NCI-H146 (cell line): Measurements from ENCODE around the gene COX10.
A peak's percentile ranks its signal among the peaks of the same experiment; 100 is the strongest.
"Not testable (repeated sequence)": the region's sequence is repeated elsewhere in the genome, so short reads cannot be mapped to it uniquely, and the experiment has no call there.

Experiments used
- DNase-seq: peaks from one replicate; lab custom pipeline; 2025; lab: John Stamatoyannopoulos, UW

Gene COX10

DNA sequence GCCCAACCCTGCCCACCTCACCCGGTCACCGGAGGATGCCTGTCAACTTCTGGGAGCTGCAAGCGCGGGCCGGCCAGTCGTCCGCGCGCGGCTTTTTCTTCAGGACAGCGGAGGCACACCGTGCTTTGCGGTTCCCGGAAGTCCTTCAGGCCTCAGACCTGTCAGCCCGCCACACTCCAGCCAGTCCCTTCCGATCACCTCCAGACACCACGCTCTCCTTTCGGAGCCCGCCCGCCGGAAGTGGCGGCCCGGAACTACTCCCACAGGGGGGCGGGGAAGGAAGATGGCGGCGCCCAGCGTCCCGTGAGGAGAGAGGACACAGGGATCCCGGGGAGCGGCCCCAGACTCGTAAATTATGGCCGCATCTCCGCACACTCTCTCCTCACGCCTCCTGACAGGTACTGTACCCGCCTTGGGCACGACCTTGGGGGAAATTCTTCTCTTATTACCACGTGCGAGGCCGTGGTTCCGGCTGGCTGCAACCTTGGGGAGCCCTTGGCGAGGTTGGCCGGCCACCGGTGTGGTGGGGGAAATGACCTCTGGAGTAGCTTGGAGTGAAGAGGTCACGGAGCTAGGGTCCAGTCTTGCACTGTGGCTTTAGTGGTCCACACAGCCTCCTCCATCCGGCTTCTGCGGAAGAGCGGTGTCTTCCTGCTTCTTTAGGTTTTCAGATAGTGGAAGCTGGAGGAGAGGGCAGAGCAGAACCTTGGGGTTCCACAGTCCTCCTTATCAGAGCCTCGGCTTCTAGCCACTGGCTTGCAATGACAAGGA, at the start of gene COX10:
Gene COX10, plus strand, starts transcription at position 254 of the 771 bp plus-strand sequence. Its CDS starts 102 bp downstream, at position 356.
- DNase-seq, result peak; percentile 93

DNA sequence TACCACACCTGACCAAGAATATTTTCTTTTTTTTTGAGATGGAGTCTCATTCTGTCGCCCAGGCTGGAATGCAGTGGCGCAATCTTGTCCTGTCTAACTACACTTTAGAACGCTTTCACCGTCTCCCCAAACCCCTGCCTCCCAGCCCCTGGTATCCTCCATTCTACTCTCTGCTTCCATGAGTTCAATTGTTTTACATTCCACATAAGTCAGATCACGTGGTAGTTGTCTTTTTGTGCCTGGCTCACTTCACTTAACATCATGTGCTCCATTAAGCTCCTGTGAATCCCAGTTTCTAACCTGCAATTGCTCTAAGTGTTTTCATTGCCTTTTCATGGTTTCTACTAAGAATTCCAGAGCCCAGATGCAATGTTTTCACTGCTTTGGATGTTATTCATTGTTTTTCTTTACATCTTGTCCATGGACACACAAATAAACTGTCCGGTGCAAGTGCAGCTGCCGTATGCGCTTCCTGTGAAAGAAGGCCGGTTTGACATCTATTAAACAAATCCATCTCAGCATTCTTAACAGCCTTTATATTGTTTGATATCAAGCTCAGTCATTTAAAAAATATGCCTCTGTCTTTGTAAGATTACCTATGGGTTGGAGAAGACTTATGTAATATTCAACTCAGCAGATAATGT, 47.5 kb upstream of the COX10 start:
- DNase-seq, result not testable (repeated sequence)

DNA sequence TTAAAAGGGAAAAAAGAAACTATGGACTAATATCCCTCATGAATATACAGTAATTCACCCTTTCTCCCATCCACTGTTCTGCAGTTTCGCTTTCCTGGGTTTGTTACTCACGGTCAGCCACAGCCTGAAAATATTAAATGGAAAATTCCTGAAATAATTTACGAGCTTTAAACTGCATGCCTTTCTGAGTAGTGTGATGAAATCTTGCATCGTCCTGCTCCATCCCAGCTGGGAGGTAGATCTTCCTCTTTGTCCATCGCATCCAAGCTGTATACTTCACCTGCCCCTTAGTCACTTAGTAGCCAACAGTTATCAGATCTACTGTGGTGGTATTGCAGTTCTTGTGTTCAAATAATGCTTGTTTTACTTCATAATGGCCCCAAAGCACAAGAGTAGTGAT, 39.5 kb upstream of the COX10 start:
- not testable (repeated sequence) for DNase-seq

DNA sequence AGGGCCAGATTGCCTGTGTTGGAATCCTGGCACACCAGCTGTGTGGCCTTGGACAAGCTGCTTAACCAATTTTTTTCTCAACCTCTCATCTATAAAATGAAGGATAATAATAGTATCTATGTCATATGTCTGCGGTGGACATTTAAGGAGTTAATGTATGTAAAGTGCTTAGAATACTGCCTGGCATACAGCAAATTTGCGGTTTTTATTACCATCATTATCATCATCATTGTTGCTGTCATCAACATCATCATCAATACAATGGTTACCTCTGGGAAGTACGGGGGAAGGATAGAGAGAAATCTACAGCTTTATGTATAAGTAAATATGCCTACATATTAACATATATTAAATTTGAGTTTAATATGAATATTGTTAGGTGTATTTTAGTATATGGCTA, 37.1 kb upstream of the COX10 start:
- DNase-seq, result no peak

DNA sequence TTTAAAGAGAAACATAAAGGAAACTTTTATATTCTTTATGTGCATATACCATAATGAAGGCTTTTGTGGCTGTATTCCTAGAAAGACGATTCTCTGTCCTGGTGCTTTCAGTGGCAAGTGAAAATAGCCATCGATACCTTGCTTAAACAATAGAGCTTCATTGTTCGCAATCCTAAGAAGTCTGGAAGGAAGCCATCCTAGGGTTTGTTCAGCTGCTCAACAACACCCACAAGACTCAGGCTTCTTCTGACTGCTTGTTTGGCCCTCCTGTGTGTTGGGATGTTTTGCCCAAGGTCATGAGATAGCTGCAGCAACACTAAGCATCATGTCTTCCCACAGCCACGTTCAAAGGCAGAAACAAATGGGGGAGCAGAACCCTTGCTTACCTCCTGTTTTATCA, 36.1 kb upstream of the COX10 start:
- no peak for DNase-seq

GRCh38 chr17:14037453-14037852, 31.9 kb upstream of the COX10 start:
- DNase-seq, result no peak

DNA sequence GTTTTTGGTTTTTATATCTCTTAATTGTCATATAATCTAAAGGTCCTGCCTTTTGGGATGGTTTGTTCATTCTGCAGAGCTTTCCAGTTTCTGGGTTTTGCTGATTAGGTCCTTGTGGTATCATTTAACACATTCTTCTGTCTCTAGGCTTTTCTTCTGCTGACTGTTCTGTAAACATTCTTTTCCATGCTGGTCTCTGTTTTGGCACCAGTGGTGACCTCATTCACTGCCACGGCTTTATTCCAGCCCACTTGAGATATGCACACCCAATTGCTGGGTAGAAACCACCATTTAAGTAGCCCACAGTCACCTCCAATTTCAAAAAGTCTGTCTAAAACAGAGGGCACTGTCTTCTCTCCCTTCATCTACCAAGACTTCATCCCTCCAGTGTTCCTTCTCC, 31.1 kb upstream of the COX10 start:
- DNase-seq, result no peak

GRCh38 chr17:14042411-14042810, 26.9 kb upstream of the COX10 start:
- DNase-seq, result no peak

DNA sequence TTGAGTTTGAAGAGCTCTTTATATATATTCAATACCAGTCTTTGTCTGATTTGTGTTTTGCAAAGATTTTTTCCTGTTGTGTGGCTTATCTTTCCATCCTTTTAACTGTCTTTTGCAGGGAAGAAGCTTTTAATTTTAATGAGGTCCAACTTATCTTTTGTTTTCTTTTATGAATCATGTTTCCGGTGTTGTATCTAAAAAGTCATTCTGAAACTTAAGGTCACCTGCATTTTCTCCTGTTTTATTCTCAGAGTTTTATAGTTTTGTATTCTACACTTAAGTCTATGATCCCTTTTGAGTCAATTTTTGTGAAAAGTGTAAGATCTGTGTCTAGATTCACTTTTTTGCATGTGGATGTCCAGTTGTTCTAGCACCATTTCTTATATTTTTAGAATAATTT, 24.6 kb upstream of the COX10 start:
- no peak for DNase-seq

DNA sequence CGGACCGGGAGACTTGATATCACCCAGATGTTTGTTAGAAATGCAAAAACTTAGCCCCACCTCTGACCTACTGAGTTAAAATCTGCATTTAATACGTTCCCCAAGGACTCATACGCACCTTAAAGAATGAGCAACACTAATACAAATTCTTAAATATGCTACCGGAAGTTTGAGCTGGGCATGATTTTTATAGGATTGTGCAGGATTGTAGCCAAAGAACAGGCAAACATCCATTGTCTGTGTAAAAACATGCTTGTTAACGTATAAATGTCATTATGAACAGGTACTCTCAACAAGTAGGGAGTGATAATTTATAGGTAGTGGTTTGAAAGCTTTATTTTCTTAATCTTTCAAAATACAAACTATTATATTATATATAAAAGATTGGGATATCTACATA, 22.3 kb upstream of the COX10 start:
- no peak for DNase-seq

DNA sequence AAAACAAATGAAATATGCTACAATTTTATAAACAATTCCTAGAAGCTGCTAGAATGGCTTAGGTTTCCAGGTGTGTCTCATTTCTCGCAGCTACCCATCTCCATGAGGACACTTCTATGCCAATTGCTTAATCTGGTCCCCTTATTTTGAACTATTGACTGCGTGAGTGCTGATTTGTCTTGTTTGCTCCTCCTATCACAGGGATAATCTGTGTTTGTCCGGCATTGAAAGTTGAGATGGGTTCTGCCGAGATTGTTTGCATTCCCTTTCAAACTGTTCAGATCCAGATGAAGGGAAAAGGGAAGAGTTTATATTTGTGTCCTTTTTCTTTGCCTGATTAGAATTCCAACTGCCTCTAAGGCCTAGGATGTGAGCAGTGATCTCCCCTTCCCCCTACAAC, 21.7 kb upstream of the COX10 start:
- DNase-seq, result no peak

DNA sequence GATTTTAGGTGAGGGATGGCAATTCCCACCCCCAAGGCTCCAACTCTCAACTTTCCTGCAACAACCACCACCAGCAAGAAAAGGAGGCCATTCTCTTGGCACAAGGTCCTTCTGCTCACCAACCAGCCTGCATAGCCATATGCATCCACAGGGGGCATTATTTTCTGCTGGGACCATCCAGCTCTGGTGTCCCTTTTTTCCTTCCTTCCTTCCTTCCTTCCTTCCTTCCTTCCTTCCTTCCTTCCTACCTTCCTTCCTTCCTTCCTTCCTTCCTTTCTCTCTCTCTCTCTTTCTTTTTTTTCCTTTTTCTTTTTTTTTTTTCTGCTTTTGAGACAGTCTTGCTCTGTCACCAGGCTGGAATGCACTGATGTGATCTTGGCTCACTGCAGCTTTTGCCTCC, 21.1 kb upstream of the COX10 start:
- DNase-seq, result no peak

DNA sequence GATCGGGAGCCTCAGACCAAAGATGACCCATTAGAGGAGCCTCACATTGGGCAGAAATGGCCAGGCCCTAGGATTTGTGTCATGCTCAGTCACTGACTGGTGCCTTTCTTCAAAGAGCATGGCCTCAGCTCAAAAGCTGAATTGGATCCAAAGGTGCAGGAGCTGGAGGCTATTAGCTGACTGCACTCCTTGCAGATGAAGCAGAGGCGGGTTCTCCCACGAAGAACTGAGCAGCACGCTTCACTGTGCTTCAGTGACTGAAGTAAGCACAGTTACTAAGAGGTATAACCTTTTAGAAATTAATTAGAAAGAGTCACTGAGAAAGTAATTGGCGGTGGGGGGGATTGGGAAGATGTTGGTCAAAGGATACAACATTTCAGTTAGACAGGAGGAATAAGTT, 18.7 kb upstream of the COX10 start:
- no peak for DNase-seq

DNA sequence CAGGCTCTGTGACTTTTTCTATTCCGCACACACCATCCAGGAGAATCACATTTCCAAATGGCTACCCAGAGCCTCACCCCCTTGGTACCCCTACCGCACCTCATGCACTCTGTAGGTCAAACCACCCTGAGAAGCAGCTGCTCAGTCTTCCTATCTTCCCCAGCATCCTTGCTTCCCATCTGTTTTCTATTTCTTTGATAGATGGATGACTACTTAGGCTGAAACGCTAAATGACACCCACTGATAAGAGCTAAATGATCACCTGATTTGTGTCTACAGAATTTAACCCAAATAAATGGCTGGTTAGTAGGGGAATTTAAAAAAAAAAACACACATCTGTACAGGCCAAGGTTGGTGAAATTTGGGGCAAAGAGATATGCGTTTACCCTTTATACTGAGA, 17.6 kb upstream of the COX10 start:
- DNase-seq, result no peak

DNA sequence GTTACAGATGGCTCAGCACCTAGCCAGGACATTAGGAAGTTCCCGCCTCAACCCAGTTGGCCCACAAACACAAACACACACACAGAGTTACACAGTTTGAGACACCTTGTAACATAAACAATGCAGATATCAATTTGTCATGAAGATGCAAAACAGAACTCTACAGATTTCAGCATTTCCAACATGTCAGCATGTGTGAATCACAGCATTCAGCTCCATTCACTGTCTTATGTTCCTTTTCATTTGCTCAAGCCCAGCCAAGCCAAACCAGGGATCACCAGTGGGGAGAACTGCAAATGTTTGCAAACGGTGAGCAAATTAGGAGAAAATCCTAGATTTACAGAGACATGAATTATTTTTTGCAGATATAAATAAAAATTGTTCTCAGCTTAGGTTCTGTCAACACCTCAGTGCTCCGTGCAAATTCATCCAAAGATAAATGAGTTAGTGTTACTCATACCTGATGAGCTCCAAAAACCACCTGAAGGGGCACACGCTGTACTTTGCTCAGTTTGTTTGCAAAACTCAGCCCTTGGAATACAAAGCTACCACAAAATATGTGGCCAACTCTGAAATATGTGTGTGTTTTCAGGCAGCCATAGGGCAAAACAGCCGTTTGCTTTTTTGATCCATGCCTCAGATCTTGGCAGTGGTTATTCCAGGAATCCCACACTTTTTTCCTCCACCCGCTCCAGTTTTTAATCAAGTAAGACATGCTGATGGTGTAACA, 16.3 kb upstream of the COX10 start:
- DNase-seq, result no peak

GRCh38 chr17:14057591-14057990, 11.7 kb upstream of the COX10 start:
- DNase-seq, result no peak

DNA sequence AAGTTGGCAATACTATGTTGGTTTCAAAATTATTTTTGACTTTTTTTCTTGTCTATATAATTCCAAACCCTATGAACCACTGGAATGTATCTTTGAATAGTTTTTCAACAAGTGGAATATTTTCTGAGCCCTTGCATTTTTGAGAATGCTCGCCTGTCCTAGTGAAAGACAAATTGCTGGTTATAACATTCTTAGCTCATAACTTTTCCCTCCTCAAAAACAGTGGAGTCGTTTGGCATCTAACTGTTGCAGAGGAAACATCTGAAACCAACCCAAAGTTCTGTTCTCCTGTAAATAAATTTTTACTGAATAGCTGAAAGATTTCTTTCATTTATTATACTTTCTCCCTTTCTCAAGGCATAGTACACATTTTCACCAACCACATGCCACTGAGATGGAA, 11.3 kb upstream of the COX10 start:
- no peak for DNase-seq

DNA sequence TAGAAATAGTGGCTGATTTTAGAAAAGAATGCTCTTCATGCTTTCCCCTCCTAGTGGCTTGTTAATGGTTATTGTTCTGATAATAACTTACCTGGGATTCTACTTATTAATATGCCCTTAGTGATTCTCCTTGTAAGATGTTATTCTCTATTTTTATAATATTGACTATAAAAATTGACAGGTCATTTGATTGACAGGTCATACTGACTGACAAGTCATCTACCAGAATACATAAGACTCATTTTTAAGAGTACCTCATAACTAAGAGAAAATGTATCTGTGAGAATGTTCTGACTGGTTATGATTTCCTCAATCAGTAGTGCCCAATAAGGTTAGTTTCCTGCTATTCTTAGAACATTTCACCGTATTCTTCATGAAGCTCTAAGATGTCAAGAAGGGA, 8.6 kb upstream of the COX10 start:
- DNase-seq, result no peak

GRCh38 chr17:14061666-14062560, 7.4 kb upstream of the COX10 start:
- DNase-seq, result no peak

DNA sequence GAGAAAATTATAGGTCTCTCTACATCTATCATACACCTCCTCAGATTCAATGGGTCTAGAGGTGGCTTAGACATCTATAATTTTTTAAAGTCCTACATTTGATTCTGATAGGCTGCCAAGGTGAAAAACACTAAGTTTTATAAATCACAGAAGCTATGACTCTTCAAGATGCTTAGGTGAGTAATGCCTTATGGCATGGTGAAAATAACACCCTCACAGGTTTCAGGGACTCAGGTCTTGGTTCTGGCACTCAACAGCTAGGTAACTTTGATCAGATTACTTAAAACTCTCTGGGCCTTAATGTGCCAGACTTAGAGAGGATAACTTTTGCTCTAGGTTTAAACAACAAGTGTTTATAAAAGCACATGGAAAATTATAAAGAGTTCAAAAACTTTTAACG, 2.0 kb upstream of the COX10 start:
- no peak for DNase-seq

DNA sequence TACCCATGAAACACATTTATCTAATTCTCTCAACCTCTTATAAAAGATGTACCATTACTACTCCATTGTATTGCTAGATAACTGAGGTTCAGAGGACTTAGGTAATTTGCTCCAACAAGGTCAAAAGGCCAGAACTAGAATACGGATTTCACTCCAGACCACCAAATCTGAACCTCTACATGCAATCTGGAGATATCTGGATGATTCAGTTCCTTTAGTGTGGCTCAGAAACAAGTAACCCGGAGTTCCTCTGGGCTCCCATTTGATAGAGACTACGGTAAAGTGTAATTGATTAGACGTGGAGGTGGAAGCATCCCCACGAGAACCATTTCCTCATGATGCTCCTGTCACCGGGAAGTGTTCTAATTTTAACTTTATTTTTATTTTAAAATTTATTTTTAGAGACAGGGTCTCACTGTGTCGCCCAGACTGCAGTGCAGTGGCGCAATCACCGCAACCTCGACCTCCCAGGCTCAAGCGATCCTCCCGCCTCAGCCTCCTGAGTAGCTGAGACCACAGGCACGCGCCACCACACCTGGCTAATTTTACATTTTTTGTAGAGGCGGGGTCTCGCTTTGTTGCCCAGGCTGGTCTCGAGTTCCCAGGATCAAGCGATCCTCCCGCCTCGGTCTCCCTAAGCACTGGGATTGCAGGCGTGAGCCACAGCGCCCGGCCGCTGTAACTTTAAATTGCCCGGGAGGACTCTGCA, 608 bp upstream of the COX10 start:
- DNase-seq, result peak; percentile 5
